Osteocyte (in vitro differentiated cells): ENCODE data around the gene C1orf159. TPM values are rescaled to one million over a fixed set of nuclear protein-coding genes. Genes with fewer than 3 reads are reported as not detected.

Experiments used
- DNase-seq: peaks from one replicate; pipeline ENCODE4 v3.0.0; 2021; ENCODE audit warnings: mixed read lengths; ENCODE audit not compliant: unreplicated experiment; ENCODE audit errors: extremely low spot score
- H3K27ac Mint-ChIP-seq: one replicate; pipeline ENCODE4 v1.8.0; 2021; ENCODE audit warnings: mild to moderate bottlenecking, mixed read lengths; ENCODE audit not compliant: unreplicated experiment
- H3K27me3 Mint-ChIP-seq: one replicate; pipeline ENCODE4 v1.8.0; 2021; ENCODE audit warnings: mixed read lengths; ENCODE audit not compliant: unreplicated experiment
- H3K36me3 Mint-ChIP-seq: one replicate; pipeline ENCODE4 v1.8.0; 2021; ENCODE audit warnings: mixed read lengths; ENCODE audit not compliant: unreplicated experiment
- H3K4me1 Mint-ChIP-seq: one replicate; pipeline ENCODE4 v1.8.0; 2021; ENCODE audit warnings: mixed read lengths; ENCODE audit not compliant: unreplicated experiment
- H3K4me3 Mint-ChIP-seq: one replicate; pipeline ENCODE4 v1.8.0; 2021; ENCODE audit warnings: mild to moderate bottlenecking, moderate library complexity, mixed read lengths; ENCODE audit not compliant: unreplicated experiment
- H3K9me3 Mint-ChIP-seq: one replicate; pipeline ENCODE4 v1.8.0; 2021; ENCODE audit warnings: mixed read lengths; ENCODE audit not compliant: unreplicated experiment
- CTCF ChIP-seq: fragments of 200-600 bp; sonication (generic); IDR thresholded peaks from 2 replicates; pipeline ENCODE4 v1.5.0; 2021; ENCODE audit warnings: antibody characterized with exemption, mild to moderate bottlenecking, moderate library complexity
- total RNA-seq: library from RNA; stranded (reverse); gene quantifications from 2 replicates; pipeline ENCODE4 v1.2.1, GENCODE V29; 2021

C1orf159 gene
- total RNA-seq, 1 donor from 2014 or later: 16.9 TPM

- H3K27ac Mint-ChIP-seq: no peak overlapping the region
Measured at GRCh38 chr1:1069711-1070676, 45.9 kb downstream of the C1orf159 start.

GRCh38 chr1:1069056-1069710 is 46.7 kb downstream of the C1orf159 start:
- DNase-seq: no peak
- H3K4me1 Mint-ChIP-seq: peaks cover 6% of the 10 kb centered on the region
- peak overlapping the region; percentile 72 for H3K4me3 Mint-ChIP-seq
- no peak overlapping the region for H3K27ac Mint-ChIP-seq
- H3K9me3 Mint-ChIP-seq: no peaks in the 10 kb centered on the region
- no peak for TF ChIP-seq CTCF
- H3K36me3 Mint-ChIP-seq: no peaks in the 10 kb centered on the region
- no peaks in the 10 kb centered on the region for H3K27me3 Mint-ChIP-seq

More at GRCh38 chr1:1069711-1070676, 45.9 kb downstream of the C1orf159 start:
- H3K4me3 Mint-ChIP-seq: peak overlapping the region; percentile 32
- H3K4me1 Mint-ChIP-seq: peaks cover 4% of the 10 kb centered on the region
- H3K27me3 Mint-ChIP-seq: no peaks in the 10 kb centered on the region
- TF ChIP-seq CTCF: no peak
- H3K9me3 Mint-ChIP-seq: no peaks in the 10 kb centered on the region
- no peaks in the 10 kb centered on the region for H3K36me3 Mint-ChIP-seq
- no peak for DNase-seq

- Mint-ChIP-seq H3K27ac (no peak overlapping the region), H3K4me3 (no peak overlapping the region), H3K36me3 (no peaks in the 10 kb centered on the region), H3K27me3 (no peaks in the 10 kb centered on the region), H3K4me1 (peaks cover 8% of the 10 kb centered on the region), H3K9me3 (no peaks in the 10 kb centered on the region)
- TF ChIP-seq CTCF: no peak
- no peak for DNase-seq
Measured at GRCh38 chr1:1068517-1069055, 47.3 kb downstream of the C1orf159 start.

GRCh38 chr1:1067860-1068516 is 47.9 kb downstream of the C1orf159 start:
- no peak for TF ChIP-seq CTCF
- Mint-ChIP-seq H3K4me3 (peak overlapping the region; percentile 61), H3K27me3 (no peaks in the 10 kb centered on the region), H3K27ac (no peak overlapping the region), H3K36me3 (no peaks in the 10 kb centered on the region), H3K9me3 (no peaks in the 10 kb centered on the region), H3K4me1 (peaks cover 11% of the 10 kb centered on the region)
- DNase-seq: no peak
